Small intestine (tissue), 7 donors: ENCODE results near the gene HERC5. TPM values are rescaled to one million over a fixed set of nuclear protein-coding genes. Genes with fewer than 3 reads are reported as not detected.

Experiments
- DNase-seq, 2 donors: peaks; one replicate each; pipeline versions ENCODE4 v3.0.0 to v3.0.0-alpha.2; 2013
- FAIRE-seq: peaks from 2 replicates; lab custom pipeline; 2012; peaks lifted over from hg19 to GRCh38; lab: Jason Lieb, UNC
- H3K27ac ChIP-seq, 3 donors: one replicate each; pipeline ENCODE4 v1.5.1; 2013; ENCODE audit warnings: low read length in 2 of 3, mild to moderate bottlenecking in 2 of 3, control low read depth in 1 of 3, inconsistent platforms in 1 of 3, low read depth in 1 of 3, moderate library complexity in 1 of 3
- H3K27me3 ChIP-seq, 3 donors: one replicate each; pipeline ENCODE4 v1.6.1; 2013; ENCODE audit warnings: low read length in 3 of 3, inconsistent platforms in 1 of 3; ENCODE audit not compliant: control insufficient read depth in 3 of 3, insufficient read depth in 3 of 3
- H3K36me3 ChIP-seq, 3 donors: one replicate each; pipeline ENCODE4 v1.6.1; 2013; ENCODE audit warnings: low read length in 3 of 3, inconsistent platforms in 1 of 3, low read depth in 1 of 3, mild to moderate bottlenecking in 1 of 3, moderate library complexity in 1 of 3; ENCODE audit not compliant: control insufficient read depth in 3 of 3, insufficient read depth in 2 of 3
- H3K4me1 ChIP-seq, 3 donors: one replicate each; pipeline ENCODE4 v1.6.1; 2013; ENCODE audit warnings: low read length in 2 of 3, inconsistent platforms in 1 of 3, low read depth in 1 of 3, mild to moderate bottlenecking in 1 of 3, moderate library complexity in 1 of 3; ENCODE audit not compliant: control insufficient read depth in 3 of 3, insufficient read depth in 2 of 3
- H3K4me3 ChIP-seq, 3 donors: one replicate each; pipeline ENCODE4 v1.5.1; 2013; ENCODE audit warnings: low read length in 3 of 3, control low read depth in 1 of 3, inconsistent platforms in 1 of 3, low read depth in 1 of 3, mild to moderate bottlenecking in 1 of 3, moderate library complexity in 1 of 3
- H3K9me3 ChIP-seq, 2 donors: one replicate each; pipeline ENCODE4 v1.6.1; 2013; ENCODE audit warnings: low read depth in 1 of 2, low read length in 1 of 2; ENCODE audit not compliant: control insufficient read depth in 2 of 2, insufficient read depth in 1 of 2
- WGBS, 3 donors: extraction: QIAGEN DNeasy Blood & Tissue Kit; methylation state at CpG; one replicate each; pipeline ENCODE4 v1.1.7; 2013; 5-methylcytosine and 5-hydroxymethylcytosine counted together
- polyA plus RNA-seq, 4 donors: library from polyadenylated mRNA; stranded (reverse) in 3 of 4; unstranded in 1 of 4; fragments of 200-250 nt in 3 of 4; fragments of 120-200 nt in 1 of 4; gene quantifications; one replicate each; pipeline versions ENCODE4 v1.2.1 to v1.2.3, GENCODE V29; 2013
- donor health status: healthy with polysubstance abuse.
- donor health status: control.
- donor health status: control.
- donor health status: Bipolar disorder and iron deficiency.
- donor health status: healthy.

The HERC5 gene
- polyA plus RNA-seq, 4 donors: 2.0 to 4.3 (median 2.8) TPM

GRCh38 chr4:88517825-88518224 lies 60.9 kb downstream of the HERC5 start:
- no peak for FAIRE-seq
- Histone ChIP-seq H3K36me3 (peaks cover 0 to 4% (median 1%) of the 10 kb centered on the region in 3 donors), H3K27ac (no peak overlapping the region), H3K9me3 (no peaks in the 10 kb centered on the region), H3K4me3 (no peak overlapping the region), H3K4me1 (peaks cover 0 to 4% (median 0%) of the 10 kb centered on the region in 3 donors), H3K27me3 (no peaks in the 10 kb centered on the region)
- 64 to 72% (median 71%) methylated on average over 3 of the region's 3 CpGs for WGBS, 3 donors
- no peak for DNase-seq

GRCh38 chr4:88518911-88519310 lies 62.0 kb downstream of the HERC5 start:
- DNase-seq: no peak
- no peak overlapping the region for H3K27ac ChIP-seq
- H3K9me3 ChIP-seq: no peaks in the 10 kb centered on the region
- H3K27me3 ChIP-seq: no peaks in the 10 kb centered on the region
- peaks cover 0 to 4% (median 0%) of the 10 kb centered on the region in 3 donors for H3K4me1 ChIP-seq
- peaks cover 0 to 4% (median 1%) of the 10 kb centered on the region in 3 donors for H3K36me3 ChIP-seq
- FAIRE-seq: no peak
- 89 to 92% (median 90%) methylated on average over 6 of the region's 6 CpGs for WGBS, 3 donors
- no peak overlapping the region for H3K4me3 ChIP-seq

GRCh38 chr4:88522702-88523324 lies 65.9 kb downstream of the HERC5 start:
- FAIRE-seq (no peak), DNase-seq (peak; percentile 37 to 59)

GRCh38 chr4:88523325-88524129 lies 66.6 kb downstream of the HERC5 start, which contains the start of gene PYURF:
PYURF (minus strand) TSS chr4:88523776; CDS start chr4:88523700, 76 bp downstream.
- H3K27ac ChIP-seq: peak within 1 kb of the TSS; percentile 89 to 95 (median 90)
- DNase-seq (peak; percentile 94 to 96), FAIRE-seq (no peak)
- peak within 1 kb of the TSS; percentile 92 to 97 (median 92) for H3K4me3 ChIP-seq
- peaks cover 0 to 10% (median 5%) of the 10 kb centered on the region in 3 donors for H3K4me1 ChIP-seq
- peaks cover 0 to 4% (median 1%) of the 10 kb centered on the region in 3 donors for H3K36me3 ChIP-seq
- H3K9me3 ChIP-seq: no peaks in the 10 kb centered on the region
- no peaks in the 10 kb centered on the region for H3K27me3 ChIP-seq
- WGBS, 3 donors: 0 to 1% (median 1%) methylated on average over 57 to 68 of the region's 68 CpGs

More at GRCh38 chr4:88522702-88523324, 65.9 kb downstream of the HERC5 start:
- Histone ChIP-seq H3K27me3 (no peaks in the 10 kb centered on the region), H3K36me3 (peaks cover 0 to 4% (median 1%) of the 10 kb centered on the region in 3 donors), H3K4me1 (peaks cover 0 to 8% (median 5%) of the 10 kb centered on the region in 3 donors), H3K9me3 (no peaks in the 10 kb centered on the region), H3K27ac (peak overlapping the region; percentile 89 to 95 (median 90)), H3K4me3 (peak overlapping the region; percentile 92 to 97 (median 92))
- WGBS, 3 donors: 1% methylated on average over 28 of the region's 28 CpGs

- Histone ChIP-seq H3K4me3 (peak overlapping the region; percentile 92 to 97 (median 92)), H3K9me3 (no peaks in the 10 kb centered on the region), H3K36me3 (peaks cover 0 to 4% (median 1%) of the 10 kb centered on the region in 3 donors), H3K27me3 (no peaks in the 10 kb centered on the region), H3K4me1 (peaks cover 0 to 10% (median 5%) of the 10 kb centered on the region in 3 donors), H3K27ac (peak overlapping the region; percentile 89 to 95 (median 90))
- DNase-seq (no peak), FAIRE-seq (no peak)
- WGBS, 3 donors: 47 to 63% (median 56%) methylated on average over 2 of the region's 2 CpGs
These were observed 67.3 kb downstream of the HERC5 start for GRCh38 chr4:88524171-88524570.

- H3K4me3 ChIP-seq: no peak overlapping the region
- no peak overlapping the region for H3K27ac ChIP-seq
- no peaks in the 10 kb centered on the region for H3K9me3 ChIP-seq
- H3K4me1 ChIP-seq: peaks cover 0 to 8% (median 5%) of the 10 kb centered on the region in 3 donors
- DNase-seq (peak in 1 of 2 donors; percentile 41), FAIRE-seq (no peak)
- H3K36me3 ChIP-seq: peaks cover 0 to 1% (median 0%) of the 10 kb centered on the region in 3 donors
- 8 to 49% (median 10%) methylated on average over 1 of the region's 1 CpG for WGBS, 3 donors
- no peaks in the 10 kb centered on the region for H3K27me3 ChIP-seq
These were observed 69.4 kb downstream of the HERC5 start for GRCh38 chr4:88526221-88526815.

GRCh38 chr4:88527787-88528186 lies 70.9 kb downstream of the HERC5 start:
- no peak for DNase-seq
- Histone ChIP-seq H3K27ac (no peak overlapping the region), H3K4me1 (peaks cover 0 to 5% (median 5%) of the 10 kb centered on the region in 3 donors), H3K36me3 (no peaks in the 10 kb centered on the region), H3K27me3 (no peaks in the 10 kb centered on the region), H3K4me3 (no peak overlapping the region), H3K9me3 (no peaks in the 10 kb centered on the region)
- 78 to 87% (median 82%) methylated on average over 8 of the region's 8 CpGs for WGBS, 3 donors
- no peak for FAIRE-seq

GRCh38 chr4:88528861-88529260 lies 71.9 kb downstream of the HERC5 start:
- no peak overlapping the region for H3K27ac ChIP-seq
- H3K27me3 ChIP-seq: no peaks in the 10 kb centered on the region
- peaks cover 0 to 5% (median 5%) of the 10 kb centered on the region in 3 donors for H3K4me1 ChIP-seq
- no peaks in the 10 kb centered on the region for H3K36me3 ChIP-seq
- 88 to 95% (median 95%) methylated on average over 3 of the region's 3 CpGs for WGBS, 3 donors
- FAIRE-seq (no peak), DNase-seq (no peak)
- H3K4me3 ChIP-seq: no peak overlapping the region
- no peaks in the 10 kb centered on the region for H3K9me3 ChIP-seq
